SK-N-SH (cell line): Measurements from ENCODE around the gene SELPLG. TPM values are rescaled to one million over a fixed set of nuclear protein-coding genes. Genes with fewer than 3 reads are reported as not detected.
"Not testable (repeated sequence)": the region's sequence is repeated elsewhere in the genome, so short reads cannot be mapped to it uniquely, and the experiment has no call there.

ENCODE experiments used
- CTCF ChIA-PET: fragments of 300-600, 350-600 bp; formaldehyde crosslinking; extraction: SDS; loops from one replicate; lab custom pipeline; 2021; lab: Yijun Ruan, JAX
- POLR2A ChIA-PET: fragments of 350-600 bp; sonication (Branson Sonifier 250); formaldehyde crosslinking; extraction: SDS; loops from one replicate; lab custom pipeline; 2020; ENCODE audit warnings: antibody characterized with exemption, inconsistent platforms; lab: Yijun Ruan, JAX
- DNase-seq: peaks from one replicate; pipeline ENCODE4 v3.0.0; 2012
- H2AFZ ChIP-seq: fragments of 200-600 bp; sonication (generic); 2 replicates; pipeline ENCODE4 v1.8.1; 2016; ENCODE audit warnings: antibody characterized with exemption, mild to moderate bottlenecking, low read depth
- H3F3A ChIP-seq: fragments of 200-600 bp; sonication (generic); replicated peaks from 2 replicates; pipeline ENCODE3; 2016; ENCODE audit warnings: antibody characterized with exemption, mild to moderate bottlenecking; ENCODE audit not compliant: insufficient read depth
- H3K27ac ChIP-seq, 2 experiments: fragments of 200-500 bp in 1 of 2; fragments of 200-600 bp in 1 of 2; sonication (Bioruptor generic) in 1 of 2; sonication (generic), shearing (Covaris generic) in 1 of 2; 2 replicates each; pipeline versions ENCODE4 v1.5.1 to v1.6.1; 2014 to 2016; ENCODE audit warnings: low read depth in 2 of 2, inconsistent platforms in 1 of 2, low read length in 1 of 2, mild to moderate bottlenecking in 1 of 2, mixed read lengths in 1 of 2
- H3K27me3 ChIP-seq: fragments of 200-600 bp; sonication (generic), shearing (Covaris generic); 2 replicates; pipeline ENCODE4 v1.6.1; 2016; ENCODE audit warnings: mixed run types; ENCODE audit not compliant: insufficient read depth
- H3K36me3 ChIP-seq, 2 experiments: fragments of 200-500 bp in 1 of 2; fragments of 200-600 bp in 1 of 2; sonication (Bioruptor generic) in 1 of 2; sonication (generic) in 1 of 2; replicated peaks in 1 of 2; 2 replicates each; pipeline versions ENCODE3 to v1.5.1; 2014 to 2016; ENCODE audit warnings: low read length in 1 of 2, mild to moderate bottlenecking in 1 of 2; ENCODE audit not compliant: insufficient read depth in 2 of 2, control insufficient read depth in 1 of 2
- H3K4me1 ChIP-seq, 2 experiments: fragments of 200-500 bp in 1 of 2; fragments of 200-600 bp in 1 of 2; sonication (Bioruptor generic) in 1 of 2; sonication (generic), shearing (Covaris generic) in 1 of 2; 2 replicates each; pipeline versions ENCODE4 v1.5.1 to v1.6.1; 2014 to 2016; ENCODE audit warnings: low read depth in 1 of 2, low read length in 1 of 2, mixed run types in 1 of 2; ENCODE audit not compliant: insufficient read depth in 2 of 2, control insufficient read depth in 1 of 2
- H3K4me2 ChIP-seq: fragments of 200-600 bp; sonication (generic), shearing (Covaris generic); 2 replicates; pipeline ENCODE4 v1.6.1; 2017; ENCODE audit warnings: mixed run types
- H3K4me3 ChIP-seq, 2 experiments: fragments of 200-500 bp in 1 of 2; fragments of 200-600 bp in 1 of 2; sonication (Bioruptor generic) in 1 of 2; sonication (generic), shearing (Covaris generic) in 1 of 2; 2 replicates each; pipeline versions ENCODE4 v1.5.1 to v1.8.1; 2014 to 2016; ENCODE audit warnings: low read depth in 2 of 2, inconsistent platforms in 1 of 2, low read length in 1 of 2, mild to moderate bottlenecking in 1 of 2, mixed read lengths in 1 of 2, moderate library complexity in 1 of 2
- H3K79me2 ChIP-seq: fragments of 200-600 bp; sonication (generic); 2 replicates; pipeline ENCODE4 v1.8.1; 2017; ENCODE audit warnings: mild to moderate bottlenecking; ENCODE audit not compliant: insufficient read depth
- H3K9ac ChIP-seq: fragments of 200-600 bp; sonication (generic); 2 replicates; pipeline ENCODE4 v1.6.1; 2017; ENCODE audit warnings: mixed run types
- H3K9me2 ChIP-seq: fragments of 200-600 bp; sonication (generic); 2 replicates; pipeline ENCODE4 v1.6.1; 2017; ENCODE audit warnings: mixed run types
- H3K9me3 ChIP-seq: fragments of 200-600 bp; sonication (generic); 2 replicates; pipeline ENCODE4 v1.6.1; 2017; ENCODE audit warnings: mixed run types, mild to moderate bottlenecking, moderate library complexity
- H4K20me1 ChIP-seq: fragments of 200-600 bp; sonication (generic); 2 replicates; pipeline ENCODE4 v1.6.1; 2017; ENCODE audit warnings: mild to moderate bottlenecking, mixed run types; ENCODE audit not compliant: insufficient read depth
- ELF1 ChIP-seq: IDR thresholded peaks from 2 replicates; pipeline ENCODE4 v1.4.0; 2012
- EZH2phosphoT487 ChIP-seq: fragments of 200-600 bp; sonication (generic); IDR thresholded peaks from 2 replicates; pipeline ENCODE4 v1.6.1; 2017; ENCODE audit warnings: low read depth, mixed run types, mild to moderate bottlenecking, antibody characterized with exemption, moderate library complexity, borderline replicate concordance
- FOSL2 ChIP-seq: IDR thresholded peaks from 2 replicates; pipeline ENCODE4 v1.4.0; 2012; ENCODE audit warnings: low read depth, mild to moderate bottlenecking, moderate library complexity, borderline replicate concordance
- FOXM1 ChIP-seq: IDR thresholded peaks from 2 replicates; pipeline ENCODE4 v1.4.0; 2012; ENCODE audit warnings: low read depth, mild to moderate bottlenecking
- GATA2 ChIP-seq: sonication (generic); formaldehyde crosslinking; IDR thresholded peaks from 2 replicates; pipeline ENCODE4 v1.5.0; 2020; ENCODE audit warnings: mild to moderate bottlenecking, missing genetic modification reagents
- MEF2A ChIP-seq: IDR thresholded peaks from 2 replicates; pipeline ENCODE4 v1.4.0; 2012; ENCODE audit warnings: low read depth, borderline replicate concordance
- MXI1 ChIP-seq: IDR thresholded peaks from 2 replicates; pipeline ENCODE4 v1.6.1; 2012; ENCODE audit warnings: mild to moderate bottlenecking, low read depth, low read length, improper control_type of control experiment
- NFIC ChIP-seq: IDR thresholded peaks from 2 replicates; pipeline ENCODE4 v1.4.0; 2012; ENCODE audit warnings: borderline replicate concordance
- NRF1 ChIP-seq: IDR thresholded peaks from 2 replicates; pipeline ENCODE4 v1.6.1; 2012; ENCODE audit warnings: low read depth, mild to moderate bottlenecking, low read length
- POLR2AphosphoS5 ChIP-seq: IDR thresholded peaks from 2 replicates; pipeline ENCODE4 v1.6.1; 2012; ENCODE audit warnings: low read depth, low read length
- RCOR1 ChIP-seq: fragments of 150-350 bp; IDR thresholded peaks from 2 replicates; pipeline ENCODE4 v1.6.1; 2017; ENCODE audit warnings: antibody characterized with exemption, low read length
- SMC3 ChIP-seq: IDR thresholded peaks from 2 replicates; pipeline ENCODE4 v1.6.1; 2012; ENCODE audit warnings: low read depth, low read length, improper control_type of control experiment
- TCF12 ChIP-seq: IDR thresholded peaks from 2 replicates; pipeline ENCODE4 v1.4.0; 2012
- TEAD4 ChIP-seq: IDR thresholded peaks from 2 replicates; pipeline ENCODE4 v1.4.0; 2012; ENCODE audit warnings: mild to moderate bottlenecking, borderline replicate concordance; ENCODE audit not compliant: insufficient read depth
- YY1 ChIP-seq: IDR thresholded peaks from 2 replicates; pipeline ENCODE4 v1.4.0; 2012; ENCODE audit warnings: low read depth, mild to moderate bottlenecking
- WGBS: methylation state at CpG from one replicate; pipeline ENCODE4 v1.1.6; 2017; ENCODE audit warnings: low lambda C conversion rate; 5-methylcytosine and 5-hydroxymethylcytosine counted together
- polyA plus RNA-seq, 3 experiments: library from polyadenylated mRNA; depleted of rRNA; stranded (reverse); fragments of >200 nt; gene quantifications; 2 replicates each; pipeline ENCODE4 v1.2.3, GENCODE V29; 2012
- TF ChIP-seq, protein P1 (sequence below): IDR thresholded peaks from 2 replicates; pipeline ENCODE4 v1.6.1; 2012; ENCODE audit warnings: mild to moderate bottlenecking, low read depth, low read length, moderate library complexity
- TF ChIP-seq, protein P2 (sequence below): IDR thresholded peaks from 2 replicates; pipeline ENCODE4; 2012
- TF ChIP-seq, protein P3 (sequence below): fragments of 200-600 bp; sonication (generic); IDR thresholded peaks from 2 replicates; pipeline ENCODE4 v1.6.1; 2017; ENCODE audit warnings: antibody characterized with exemption, mild to moderate bottlenecking, moderate library complexity

SELPLG gene
- polyA plus RNA-seq, 1 of the 3 experiments (the other 2 are of a cell fraction) = 2.8 TPM

DNA sequence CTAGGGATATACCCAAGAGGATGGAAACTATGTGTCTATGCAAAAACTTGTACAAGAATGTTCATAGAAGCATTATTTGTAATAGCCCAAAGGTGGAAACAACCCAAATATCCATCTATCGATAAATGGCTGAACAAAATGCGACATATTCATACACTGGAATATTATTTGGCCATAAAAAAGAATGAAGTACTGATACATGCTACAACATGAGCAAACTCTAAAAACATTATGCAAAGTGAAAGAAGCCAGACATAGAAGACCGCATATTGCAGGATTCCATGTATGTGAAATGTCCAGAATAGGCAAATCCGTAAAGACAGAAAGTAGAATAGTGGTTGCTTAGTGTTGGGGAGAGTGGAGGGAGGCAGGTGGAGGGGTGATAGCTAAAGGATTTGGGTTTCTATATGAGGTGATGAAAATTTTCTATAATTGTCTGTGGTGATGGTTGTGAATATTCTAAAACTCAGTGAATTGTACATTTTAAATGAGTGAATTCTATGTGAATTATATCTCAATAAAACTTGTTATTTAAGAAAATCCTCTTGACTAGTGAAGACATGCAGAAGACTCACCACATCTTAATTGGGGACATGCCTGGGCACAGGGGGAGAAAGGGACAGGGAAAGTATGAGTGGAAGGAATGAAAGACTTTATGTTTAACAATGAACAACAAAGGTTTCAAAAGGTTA lies 29.8 kb upstream of the SELPLG start:
- ChIA-PET CTCF (interaction anchor here (0.6 to 14.1 kb wide), 37 partner anchors 10 to 745 kb away, joined by 3 to 327 read pairs (median 7); partner anchors contain the start of genes ALKBH2 and CORO1C), POLR2A (no interaction called here)
- H3K79me2 ChIP-seq = peaks cover 96% of the 10 kb centered on the region
- H3F3A ChIP-seq = peaks cover 48% of the 10 kb centered on the region
- H3K4me1 ChIP-seq = peaks cover 36 to 50% of the 10 kb centered on the region in 2 experiments
- no peak overlapping the region for H3K4me3 ChIP-seq
- H3K27me3 ChIP-seq = no peaks in the 10 kb centered on the region
- no peak for DNase-seq
- WGBS = 96% methylated on average over 4 of the region's 4 CpGs
- H3K27ac ChIP-seq = peak overlapping the region; percentile 83 to 84; a peak in 3 of 4 replicates
- H3K36me3 ChIP-seq = peaks cover 22 to 39% of the 10 kb centered on the region in 2 experiments
- H3K4me2 ChIP-seq = no peak overlapping the region
- peaks cover 23% of the 10 kb centered on the region; the same call in 1 of the 2 replicates for H4K20me1 ChIP-seq
- H2AFZ ChIP-seq = no peak overlapping the region
- no peaks in the 10 kb centered on the region for H3K9me2 ChIP-seq
- TF ChIP-seq NFIC = no peak
- no peak for TF ChIP-seq ELF1
- TF ChIP-seq EZH2phosphoT487 = no peak
- TF ChIP-seq MXI1 = no peak
- TF ChIP-seq, protein P1, sequence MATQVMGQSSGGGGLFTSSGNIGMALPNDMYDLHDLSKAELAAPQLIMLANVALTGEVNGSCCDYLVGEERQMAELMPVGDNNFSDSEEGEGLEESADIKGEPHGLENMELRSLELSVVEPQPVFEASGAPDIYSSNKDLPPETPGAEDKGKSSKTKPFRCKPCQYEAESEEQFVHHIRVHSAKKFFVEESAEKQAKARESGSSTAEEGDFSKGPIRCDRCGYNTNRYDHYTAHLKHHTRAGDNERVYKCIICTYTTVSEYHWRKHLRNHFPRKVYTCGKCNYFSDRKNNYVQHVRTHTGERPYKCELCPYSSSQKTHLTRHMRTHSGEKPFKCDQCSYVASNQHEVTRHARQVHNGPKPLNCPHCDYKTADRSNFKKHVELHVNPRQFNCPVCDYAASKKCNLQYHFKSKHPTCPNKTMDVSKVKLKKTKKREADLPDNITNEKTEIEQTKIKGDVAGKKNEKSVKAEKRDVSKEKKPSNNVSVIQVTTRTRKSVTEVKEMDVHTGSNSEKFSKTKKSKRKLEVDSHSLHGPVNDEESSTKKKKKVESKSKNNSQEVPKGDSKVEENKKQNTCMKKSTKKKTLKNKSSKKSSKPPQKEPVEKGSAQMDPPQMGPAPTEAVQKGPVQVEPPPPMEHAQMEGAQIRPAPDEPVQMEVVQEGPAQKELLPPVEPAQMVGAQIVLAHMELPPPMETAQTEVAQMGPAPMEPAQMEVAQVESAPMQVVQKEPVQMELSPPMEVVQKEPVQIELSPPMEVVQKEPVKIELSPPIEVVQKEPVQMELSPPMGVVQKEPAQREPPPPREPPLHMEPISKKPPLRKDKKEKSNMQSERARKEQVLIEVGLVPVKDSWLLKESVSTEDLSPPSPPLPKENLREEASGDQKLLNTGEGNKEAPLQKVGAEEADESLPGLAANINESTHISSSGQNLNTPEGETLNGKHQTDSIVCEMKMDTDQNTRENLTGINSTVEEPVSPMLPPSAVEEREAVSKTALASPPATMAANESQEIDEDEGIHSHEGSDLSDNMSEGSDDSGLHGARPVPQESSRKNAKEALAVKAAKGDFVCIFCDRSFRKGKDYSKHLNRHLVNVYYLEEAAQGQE = no peak
- TF ChIP-seq SMC3 = no peak
- no peak for TF ChIP-seq FOXM1
- TF ChIP-seq RCOR1 = no peak
- TF ChIP-seq, protein P2, sequence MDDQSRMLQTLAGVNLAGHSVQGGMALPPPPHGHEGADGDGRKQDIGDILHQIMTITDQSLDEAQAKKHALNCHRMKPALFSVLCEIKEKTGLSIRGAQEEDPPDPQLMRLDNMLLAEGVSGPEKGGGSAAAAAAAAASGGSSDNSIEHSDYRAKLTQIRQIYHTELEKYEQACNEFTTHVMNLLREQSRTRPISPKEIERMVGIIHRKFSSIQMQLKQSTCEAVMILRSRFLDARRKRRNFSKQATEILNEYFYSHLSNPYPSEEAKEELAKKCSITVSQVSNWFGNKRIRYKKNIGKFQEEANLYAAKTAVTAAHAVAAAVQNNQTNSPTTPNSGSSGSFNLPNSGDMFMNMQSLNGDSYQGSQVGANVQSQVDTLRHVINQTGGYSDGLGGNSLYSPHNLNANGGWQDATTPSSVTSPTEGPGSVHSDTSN = no peak
- TF ChIP-seq TEAD4 = no peak
- TF ChIP-seq YY1 = no peak
- no peak for TF ChIP-seq POLR2AphosphoS5
- TF ChIP-seq TCF12 = no peak
- no peak for TF ChIP-seq NRF1
- TF ChIP-seq MEF2A = no peak
- no peak for TF ChIP-seq FOSL2
- TF ChIP-seq, protein P3, sequence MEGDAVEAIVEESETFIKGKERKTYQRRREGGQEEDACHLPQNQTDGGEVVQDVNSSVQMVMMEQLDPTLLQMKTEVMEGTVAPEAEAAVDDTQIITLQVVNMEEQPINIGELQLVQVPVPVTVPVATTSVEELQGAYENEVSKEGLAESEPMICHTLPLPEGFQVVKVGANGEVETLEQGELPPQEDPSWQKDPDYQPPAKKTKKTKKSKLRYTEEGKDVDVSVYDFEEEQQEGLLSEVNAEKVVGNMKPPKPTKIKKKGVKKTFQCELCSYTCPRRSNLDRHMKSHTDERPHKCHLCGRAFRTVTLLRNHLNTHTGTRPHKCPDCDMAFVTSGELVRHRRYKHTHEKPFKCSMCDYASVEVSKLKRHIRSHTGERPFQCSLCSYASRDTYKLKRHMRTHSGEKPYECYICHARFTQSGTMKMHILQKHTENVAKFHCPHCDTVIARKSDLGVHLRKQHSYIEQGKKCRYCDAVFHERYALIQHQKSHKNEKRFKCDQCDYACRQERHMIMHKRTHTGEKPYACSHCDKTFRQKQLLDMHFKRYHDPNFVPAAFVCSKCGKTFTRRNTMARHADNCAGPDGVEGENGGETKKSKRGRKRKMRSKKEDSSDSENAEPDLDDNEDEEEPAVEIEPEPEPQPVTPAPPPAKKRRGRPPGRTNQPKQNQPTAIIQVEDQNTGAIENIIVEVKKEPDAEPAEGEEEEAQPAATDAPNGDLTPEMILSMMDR = no peak
- TF ChIP-seq GATA2 = no peak
- TF ChIP-seq, all 33 proteins: peak for 0
- Histone ChIP-seq H3K9ac (no peak overlapping the region), H3K9me3 (no peaks in the 10 kb centered on the region)

DNA sequence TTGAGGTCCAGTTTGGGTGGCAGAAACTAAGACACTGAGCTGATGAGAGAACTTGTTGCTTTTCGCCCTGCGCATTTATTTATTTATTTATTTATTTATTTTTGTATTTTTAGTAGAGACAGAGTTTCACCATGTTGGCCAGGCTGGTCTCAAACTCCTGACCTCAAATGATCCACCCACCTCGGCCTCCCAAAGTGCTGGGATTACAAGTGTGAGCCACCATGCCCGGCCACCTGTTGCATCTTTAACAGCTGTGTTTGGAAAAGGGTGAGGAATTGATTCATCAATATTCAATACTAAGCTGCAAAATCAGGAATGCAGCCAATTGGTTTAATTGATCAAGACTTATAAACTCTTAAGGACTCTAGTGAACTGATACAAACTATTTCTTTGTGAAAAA lies 24.4 kb upstream of the SELPLG start:
- H3K9me2 ChIP-seq, H3K9ac ChIP-seq, H3K4me3 ChIP-seq, DNase-seq, H3K27me3 ChIP-seq, H3K9me3 ChIP-seq, H4K20me1 ChIP-seq, H3K27ac ChIP-seq, POLR2A ChIA-PET, H3K4me2 ChIP-seq, H2AFZ ChIP-seq: not testable (repeated sequence)
- Histone ChIP-seq H3K36me3 (peaks cover 41 to 63% of the 10 kb centered on the region in 2 experiments), H3K4me1 (peaks cover 0 to 16% of the 10 kb centered on the region in 2 experiments; a peak in 2 of 4 replicates), H3F3A (peaks cover 30% of the 10 kb centered on the region), H3K79me2 (peaks cover 84% of the 10 kb centered on the region)
- CTCF ChIA-PET = interaction anchor here (1.3 to 1.4 kb wide), 2 partner anchors 40 to 146 kb away, joined by 4 to 9 read pairs; no protein-coding TSS in a partner anchor
- 95% methylated on average over 4 of the region's 4 CpGs for WGBS
